ENCODE results near the gene ROBO1. TPM values are rescaled to one million over a fixed set of nuclear protein-coding genes. Genes with fewer than 3 reads are reported as not detected.

ROBO1 gene
- total RNA-seq, 1 donor from 2014 or later: 20.8 TPM

DNA sequence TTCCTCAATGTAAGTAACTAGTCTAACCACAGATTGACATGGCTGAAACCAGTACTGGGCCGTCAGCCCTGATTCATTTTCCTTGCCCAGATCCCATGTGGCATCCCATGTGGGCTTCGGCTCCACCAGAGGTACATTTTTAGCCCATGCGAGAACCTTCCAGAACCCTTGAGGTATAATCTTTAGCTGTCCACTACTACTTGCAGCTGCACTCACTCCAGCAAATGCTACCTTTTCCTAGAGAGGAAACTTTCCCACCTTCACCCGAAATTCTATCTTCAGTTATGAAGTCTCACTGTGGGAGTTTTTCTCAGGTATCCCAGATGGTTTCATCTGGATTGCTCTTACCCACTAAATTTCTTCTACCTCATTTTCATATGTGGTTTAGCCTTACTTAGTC is 907.2 kb downstream of the ROBO1 start:
- no peak for FAIRE-seq
- DNase-seq (ENCODE audit: low read depth): no peak
- no peak for TF ChIP-seq CTCF (IDR thresholded peaks at IDR 0.05; ENCODE audit: insufficient read depth, low read length, severe bottlenecking)
- Histone ChIP-seq H3K27me3 (ENCODE audit: control insufficient read depth, insufficient read depth, low read length) (no peaks in the 10 kb centered on the region), H3K4me3 (ENCODE audit: low read depth, low read length) (no peak overlapping the region), H3K36me3 (ENCODE audit: control insufficient read depth, insufficient read depth, low read length) (no peaks in the 10 kb centered on the region)

- FAIRE-seq: no peak
These were observed 908.9 kb downstream of the ROBO1 start for GRCh38 chr3:78858910-78859309.

DNA sequence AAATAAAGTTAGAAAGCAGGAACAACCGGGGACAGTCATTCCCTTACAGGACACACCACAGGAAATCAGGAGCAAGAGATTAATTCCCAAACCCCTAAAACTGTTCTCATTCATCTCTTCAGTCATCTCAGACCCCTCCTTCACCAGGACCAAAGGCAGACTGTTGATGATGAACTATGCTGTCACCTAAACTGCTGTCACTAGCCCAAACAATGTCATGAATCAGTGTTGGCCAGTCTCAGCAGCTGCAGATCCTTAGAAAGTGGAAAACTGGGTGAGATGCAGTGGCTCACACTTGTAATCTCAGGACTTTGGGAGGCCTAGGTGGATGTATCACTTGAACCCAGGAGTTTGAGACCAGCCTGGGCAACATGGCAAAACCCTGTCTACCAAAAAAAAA is 909.6 kb downstream of the ROBO1 start:
- Histone ChIP-seq H3K4me3 (ENCODE audit: low read depth, low read length) (no peak overlapping the region), H3K27me3 (ENCODE audit: control insufficient read depth, insufficient read depth, low read length) (no peaks in the 10 kb centered on the region), H3K36me3 (ENCODE audit: control insufficient read depth, insufficient read depth, low read length) (no peaks in the 10 kb centered on the region)
- DNase-seq (ENCODE audit: low read depth) (no peak), FAIRE-seq (no peak)
- no peak for TF ChIP-seq CTCF (IDR thresholded peaks at IDR 0.05; ENCODE audit: insufficient read depth, low read length, severe bottlenecking)

More at GRCh38 chr3:78858910-78859309, 908.9 kb downstream of the ROBO1 start:
- no peak for TF ChIP-seq CTCF (IDR thresholded peaks at IDR 0.05; ENCODE audit: insufficient read depth, low read length, severe bottlenecking)
- Histone ChIP-seq H3K4me3 (ENCODE audit: low read depth, low read length) (no peak overlapping the region), H3K27me3 (ENCODE audit: control insufficient read depth, insufficient read depth, low read length) (no peaks in the 10 kb centered on the region), H3K36me3 (ENCODE audit: control insufficient read depth, insufficient read depth, low read length) (no peaks in the 10 kb centered on the region)
- no peak for DNase-seq (ENCODE audit: low read depth)

- no peak for DNase-seq (ENCODE audit: low read depth)
- peak; percentile 21 for TF ChIP-seq CTCF (IDR thresholded peaks at IDR 0.05; ENCODE audit: insufficient read depth, low read length, severe bottlenecking)
These were observed 910.2 kb downstream of the ROBO1 start for GRCh38 chr3:78857494-78858111.

DNA sequence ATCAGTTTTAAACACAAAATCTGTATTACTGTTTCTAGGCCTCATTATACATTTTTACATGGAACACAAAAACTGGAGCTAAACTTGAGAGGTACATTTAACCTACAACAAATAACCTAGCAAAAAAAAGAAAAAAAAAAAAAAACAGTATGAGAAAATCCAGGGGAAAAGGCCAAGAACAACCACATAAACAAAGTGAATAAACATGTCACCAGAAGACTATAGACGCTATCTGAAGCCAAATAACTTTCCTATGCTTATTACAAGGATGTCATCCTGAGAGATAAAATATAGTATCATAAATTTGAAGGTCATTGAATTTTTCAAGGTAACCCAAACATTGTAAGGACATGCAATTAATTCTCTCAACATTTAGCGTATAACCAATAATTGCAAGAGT is 911.6 kb downstream of the ROBO1 start:
- no peak for FAIRE-seq
- Histone ChIP-seq H3K36me3 (ENCODE audit: control insufficient read depth, insufficient read depth, low read length) (no peaks in the 10 kb centered on the region), H3K27me3 (ENCODE audit: control insufficient read depth, insufficient read depth, low read length) (no peaks in the 10 kb centered on the region), H3K4me3 (ENCODE audit: low read depth, low read length) (no peak overlapping the region)
- no peak for TF ChIP-seq CTCF (IDR thresholded peaks at IDR 0.05; ENCODE audit: insufficient read depth, low read length, severe bottlenecking)
- DNase-seq (ENCODE audit: low read depth): no peak

More at GRCh38 chr3:78857494-78858111, 910.2 kb downstream of the ROBO1 start:
- no peaks in the 10 kb centered on the region for H3K27me3 ChIP-seq (ENCODE audit: control insufficient read depth, insufficient read depth, low read length)
- H3K4me3 ChIP-seq (ENCODE audit: low read depth, low read length): no peak overlapping the region
- FAIRE-seq: no peak
- H3K36me3 ChIP-seq (ENCODE audit: control insufficient read depth, insufficient read depth, low read length): no peaks in the 10 kb centered on the region

- FAIRE-seq: no peak
- no peaks in the 10 kb centered on the region for H3K27me3 ChIP-seq (ENCODE audit: control insufficient read depth, insufficient read depth, low read length)
- TF ChIP-seq CTCF (IDR thresholded peaks at IDR 0.05; ENCODE audit: insufficient read depth, low read length, severe bottlenecking): no peak
- H3K4me3 ChIP-seq (ENCODE audit: low read depth, low read length): no peak overlapping the region
- no peak for DNase-seq (ENCODE audit: low read depth)
- H3K36me3 ChIP-seq (ENCODE audit: control insufficient read depth, insufficient read depth, low read length): no peaks in the 10 kb centered on the region
These were observed 912.6 kb downstream of the ROBO1 start for GRCh38 chr3:78855190-78855589.

Data from bronchial epithelial cell (primary cell).